ENCODE results near the gene KCNK6.

The KCNK6 gene

DNA sequence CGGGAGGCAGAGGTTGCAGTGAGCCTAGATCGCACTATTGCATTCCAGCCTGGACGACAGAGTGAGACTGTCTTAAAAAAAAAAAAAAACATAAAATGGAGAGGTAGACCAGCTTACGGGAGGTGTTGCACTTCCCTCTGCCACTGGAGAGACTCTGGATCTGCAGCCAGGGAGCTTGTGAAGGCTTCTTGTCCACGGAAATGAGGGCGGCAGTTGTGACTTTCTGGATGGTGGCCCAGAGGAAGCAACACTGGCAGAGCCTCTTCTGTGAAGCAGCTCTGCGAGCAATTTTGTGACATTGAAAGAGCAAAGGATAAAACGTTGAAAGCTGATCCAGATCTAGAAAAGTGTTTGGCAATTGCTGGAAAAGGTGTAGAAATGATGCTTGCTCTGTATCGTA, 44.9 kb upstream of the KCNK6 start:
- Histone ChIP-seq H3K4me3 (ENCODE audit: low read length, poor library complexity, severe bottlenecking) (no peak overlapping the region), H3K79me2 (ENCODE audit: insufficient read depth, low read length) (peaks cover 91% of the 10 kb centered on the region), H3K4me1 (ENCODE audit: insufficient read depth, low read length, poor library complexity, severe bottlenecking) (peaks cover 12% of the 10 kb centered on the region), H3K9me2 (replicated peaks; ENCODE audit: low read depth, low read length) (no peaks in the 10 kb centered on the region), H3F3A (ENCODE audit: low read depth) (no peaks in the 10 kb centered on the region), H3K9ac (ENCODE audit: low read depth, low read length, poor library complexity, severe bottlenecking) (no peak overlapping the region), H4K20me1 (ENCODE audit: insufficient read depth, low read length, poor library complexity, severe bottlenecking) (peaks cover 39% of the 10 kb centered on the region), H3K36me3 (ENCODE audit: insufficient read depth, low read length) (0 out of 2 replicates have a peak, but pooled peaks cover 2% of the 10 kb centered on the region), H3K27me3 (ENCODE audit: insufficient read depth, low read length, poor library complexity, severe bottlenecking) (no peaks in the 10 kb centered on the region), H2AFZ (ENCODE audit: low read length) (no peak overlapping the region), H3K9me3 (ENCODE audit: insufficient read depth, low read depth, low read length) (no peaks in the 10 kb centered on the region), H3K4me2 (ENCODE audit: low read depth, low read length, poor library complexity, severe bottlenecking) (no peak overlapping the region)
- TF ChIP-seq EZH2phosphoT487 (IDR thresholded peaks at IDR 0.05; ENCODE audit: borderline replicate concordance) (no peak), CTCF (conservative IDR thresholded peaks at IDR 0.05; ENCODE audit: low read length) (no peak)

GRCh38 chr19:38276942-38277517, 42.6 kb upstream of the KCNK6 start:
- no peak overlapping the region for H2AFZ ChIP-seq (ENCODE audit: low read length)
- no peak overlapping the region for H3K4me2 ChIP-seq (ENCODE audit: low read depth, low read length, poor library complexity, severe bottlenecking)
- no peak for TF ChIP-seq EZH2phosphoT487 (IDR thresholded peaks at IDR 0.05; ENCODE audit: borderline replicate concordance)
- no peak for TF ChIP-seq CTCF (conservative IDR thresholded peaks at IDR 0.05; ENCODE audit: low read length)
- no peaks in the 10 kb centered on the region for H3K27me3 ChIP-seq (ENCODE audit: insufficient read depth, low read length, poor library complexity, severe bottlenecking)
- H3F3A ChIP-seq (ENCODE audit: low read depth) = no peaks in the 10 kb centered on the region
- H3K36me3 ChIP-seq (ENCODE audit: insufficient read depth, low read length) = peaks cover 14% of the 10 kb centered on the region; the same call in 1 of the 2 replicates
- peaks cover 90% of the 10 kb centered on the region for H3K79me2 ChIP-seq (ENCODE audit: insufficient read depth, low read length)
- no peaks in the 10 kb centered on the region for H3K9me3 ChIP-seq (ENCODE audit: insufficient read depth, low read depth, low read length)
- H3K9ac ChIP-seq (ENCODE audit: low read depth, low read length, poor library complexity, severe bottlenecking) = no peak overlapping the region
- H3K4me3 ChIP-seq (ENCODE audit: low read length, poor library complexity, severe bottlenecking) = no peak overlapping the region
- H3K4me1 ChIP-seq (ENCODE audit: insufficient read depth, low read length, poor library complexity, severe bottlenecking) = peaks cover 13% of the 10 kb centered on the region
- H4K20me1 ChIP-seq (ENCODE audit: insufficient read depth, low read length, poor library complexity, severe bottlenecking) = peaks cover 28% of the 10 kb centered on the region
- no peaks in the 10 kb centered on the region for H3K9me2 ChIP-seq (replicated peaks; ENCODE audit: low read depth, low read length)

GRCh38 chr19:38277549-38277948, 42.1 kb upstream of the KCNK6 start:
- Histone ChIP-seq H3K36me3 (ENCODE audit: insufficient read depth, low read length) (peaks cover 14% of the 10 kb centered on the region; the same call in 1 of the 2 replicates), H3K79me2 (ENCODE audit: insufficient read depth, low read length) (peaks cover 90% of the 10 kb centered on the region), H3K9me2 (replicated peaks; ENCODE audit: low read depth, low read length) (no peaks in the 10 kb centered on the region), H3F3A (ENCODE audit: low read depth) (no peaks in the 10 kb centered on the region), H3K4me1 (ENCODE audit: insufficient read depth, low read length, poor library complexity, severe bottlenecking) (peaks cover 18% of the 10 kb centered on the region), H3K9ac (ENCODE audit: low read depth, low read length, poor library complexity, severe bottlenecking) (no peak overlapping the region), H3K27me3 (ENCODE audit: insufficient read depth, low read length, poor library complexity, severe bottlenecking) (no peaks in the 10 kb centered on the region), H3K4me3 (ENCODE audit: low read length, poor library complexity, severe bottlenecking) (no peak overlapping the region), H4K20me1 (ENCODE audit: insufficient read depth, low read length, poor library complexity, severe bottlenecking) (peaks cover 27% of the 10 kb centered on the region), H2AFZ (ENCODE audit: low read length) (no peak overlapping the region), H3K9me3 (ENCODE audit: insufficient read depth, low read depth, low read length) (no peaks in the 10 kb centered on the region), H3K4me2 (ENCODE audit: low read depth, low read length, poor library complexity, severe bottlenecking) (no peak overlapping the region)
- no peak for TF ChIP-seq EZH2phosphoT487 (IDR thresholded peaks at IDR 0.05; ENCODE audit: borderline replicate concordance)
- no peak for TF ChIP-seq CTCF (conservative IDR thresholded peaks at IDR 0.05; ENCODE audit: low read length)
